GM13976 (cell line): ENCODE measurements around the gene DAB1.

Experiments used
- DNase-seq: peaks from one replicate; pipeline ENCODE4 v3.0.0; 2012; ENCODE audit warnings: low spot score
- CTCF ChIP-seq: IDR thresholded peaks from 2 replicates; pipeline ENCODE4 v1.5.1; 2012; ENCODE audit warnings: borderline replicate concordance, mild to moderate bottlenecking; ENCODE audit not compliant: insufficient read depth; ENCODE audit errors: extremely low read depth, missing control alignments, control extremely low read depth
- in situ Hi-C: fragments of 300-500 bp; cut with MboI; formaldehyde crosslinking; loops from one replicate; pipeline ENCODE4 v1.12.0; 2022; ENCODE audit warnings: low sequenced_read_pairs, mixed read lengths, inconsistent platforms; ENCODE audit not compliant: unreplicated experiment

Gene DAB1

GRCh38 chr1:56965916-56966697 lies 457.8 kb downstream of the DAB1 start, which contains the start of gene C8B:
TSS of gene C8B (minus strand) at chr1:56966015. CDS start at chr1:56965948, 67 bp downstream.
- no peak for TF ChIP-seq CTCF
- in situ Hi-C loops = no loop called here
- no peak for DNase-seq

- no peak for DNase-seq
- no peak for TF ChIP-seq CTCF
- in situ Hi-C loops = no loop called here
Measured at GRCh38 chr1:56965191-56965590, 458.7 kb downstream of the DAB1 start.

DNA sequence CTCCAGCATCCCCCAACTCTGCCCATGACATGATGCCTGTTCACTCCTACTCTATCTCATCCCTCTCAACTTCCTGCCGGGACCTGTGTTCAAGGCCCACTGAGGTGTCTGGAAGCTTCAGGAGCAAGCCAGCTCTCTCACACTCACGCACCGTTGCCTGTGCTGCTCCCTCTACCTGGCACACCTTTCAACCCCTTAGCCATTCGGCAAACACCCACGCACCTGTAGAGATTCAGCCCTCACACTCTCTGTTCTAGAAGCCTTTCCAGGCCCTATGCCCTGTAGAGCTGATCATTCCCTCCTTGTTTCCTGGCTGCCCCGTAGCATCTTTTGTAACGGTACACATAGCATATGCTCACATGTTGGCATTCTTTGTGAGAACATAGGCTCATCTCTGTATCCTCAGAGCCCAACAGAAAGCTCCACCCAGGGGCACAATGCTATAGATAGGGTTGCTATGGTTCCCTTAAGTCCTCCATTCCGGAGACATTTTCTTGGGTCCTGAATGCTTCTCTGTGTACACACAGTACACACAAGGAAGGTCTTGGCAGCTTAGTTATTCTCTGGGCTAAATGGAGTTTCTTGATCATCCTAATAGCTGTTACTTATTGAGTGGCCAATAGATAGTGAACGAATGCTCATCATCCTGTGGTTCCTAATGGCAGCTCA lies 459.4 kb downstream of the DAB1 start:
- no peak for DNase-seq
- in situ Hi-C loops = no loop called here
- no peak for TF ChIP-seq CTCF

- DNase-seq = no peak
- no peak for TF ChIP-seq CTCF
- in situ Hi-C loops = no loop called here
Measured at GRCh38 chr1:56963667-56964066, 460.2 kb downstream of the DAB1 start.

- in situ Hi-C loops = no loop called here
- DNase-seq = no peak
Measured at GRCh38 chr1:56961426-56961825, 462.4 kb downstream of the DAB1 start.

DNA sequence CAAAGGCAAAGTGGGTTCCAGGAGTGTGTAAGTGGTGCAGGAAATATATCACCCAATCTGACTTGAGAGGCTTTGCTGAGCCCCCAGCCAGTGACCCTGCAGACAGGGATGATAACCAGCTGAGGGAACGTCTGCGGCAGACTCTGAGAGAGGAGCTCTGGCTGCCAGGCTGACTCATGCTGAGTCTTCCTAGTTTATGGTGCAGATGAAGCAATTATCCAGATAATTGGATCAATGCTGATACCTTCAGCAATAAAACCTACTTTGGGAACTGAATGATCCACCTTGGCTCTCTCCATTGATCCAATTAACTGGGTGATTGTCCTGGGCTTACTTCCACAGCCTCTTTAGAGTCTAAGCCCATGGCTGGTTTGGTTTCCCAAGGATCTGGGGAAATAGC lies 465.3 kb downstream of the DAB1 start:
- TF ChIP-seq CTCF = no peak
- DNase-seq = no peak
- in situ Hi-C loops = no loop called here

More at GRCh38 chr1:56961426-56961825, 462.4 kb downstream of the DAB1 start:
- TF ChIP-seq CTCF = no peak
